HG02943 (cell line): ENCODE results near the gene STEAP3.
A peak's percentile ranks its signal among the peaks of the same experiment; 100 is the strongest.

ENCODE experiments used
- ATAC-seq: cut with Tn5 transposase; IDR thresholded peaks from one replicate; pipeline ENCODE4 v1.9.1; 2021; ENCODE audit warnings: mild to moderate bottlenecking, low read depth, moderate library complexity; ENCODE audit not compliant: unreplicated experiment

Gene STEAP3

GRCh38 chr2:119224391-119225104, 914 bp downstream of the STEAP3 start:
- ATAC-seq: no peak

- ATAC-seq: no peak
Observed at GRCh38 chr2:119225105-119225865, 1.7 kb downstream of the STEAP3 start.

- ATAC-seq: no peak
Observed at GRCh38 chr2:119225926-119226325, 2.3 kb downstream of the STEAP3 start.

- no peak for ATAC-seq
Observed at GRCh38 chr2:119227346-119227745, 3.7 kb downstream of the STEAP3 start.

GRCh38 chr2:119228136-119228535, 4.5 kb downstream of the STEAP3 start:
- ATAC-seq: no peak

GRCh38 chr2:119228964-119229363, 5.3 kb downstream of the STEAP3 start:
- ATAC-seq: no peak

- no peak for ATAC-seq
Observed at GRCh38 chr2:119229716-119230115, 6.1 kb downstream of the STEAP3 start.

GRCh38 chr2:119230219-119231185, 6.9 kb downstream of the STEAP3 start:
- no peak for ATAC-seq

GRCh38 chr2:119231975-119232665, 8.5 kb downstream of the STEAP3 start:
- ATAC-seq: no peak

GRCh38 chr2:119232666-119232993, 9.0 kb downstream of the STEAP3 start:
- ATAC-seq: no peak

GRCh38 chr2:119233326-119234020, 9.8 kb downstream of the STEAP3 start:
- ATAC-seq: peak; percentile 49

- ATAC-seq: no peak
Observed at GRCh38 chr2:119234021-119235019, 10.7 kb downstream of the STEAP3 start.

GRCh38 chr2:119236796-119237195, 13.2 kb downstream of the STEAP3 start:
- no peak for ATAC-seq

GRCh38 chr2:119240311-119241204, 16.9 kb downstream of the STEAP3 start:
- no peak for ATAC-seq

- ATAC-seq: no peak
Observed at GRCh38 chr2:119241205-119241532, 17.5 kb downstream of the STEAP3 start.

- ATAC-seq: no peak
Observed at GRCh38 chr2:119242276-119243119, 18.9 kb downstream of the STEAP3 start.

GRCh38 chr2:119243621-119244020, 20.0 kb downstream of the STEAP3 start:
- ATAC-seq: no peak
